Thoracic aorta (tissue), 2 donors: ENCODE data around the gene SLCO3A1. TPM values are rescaled to one million over a fixed set of nuclear protein-coding genes. Genes with fewer than 3 reads are reported as not detected.

ENCODE experiments used
- ATAC-seq: fragments of 150-250 bp; one replicate; pipeline ENCODE4 v1.8.0; 2017; ENCODE audit warnings: low read depth; ENCODE audit not compliant: insufficient number of reproducible peaks, low FRiP score
- DNase-seq: peaks from one replicate; pipeline ENCODE4 v3.0.0-alpha.2; 2020; ENCODE audit warnings: low spot score
- H3K27ac ChIP-seq, 2 donors: fragments of 200-600 bp; sonication (generic); 1 replicate in 1 of 2; 2 replicates in 1 of 2; pipeline ENCODE4 v1.5.1; 2016; ENCODE audit warnings: mild to moderate bottlenecking in 2 of 2, moderate library complexity in 2 of 2
- H3K27me3 ChIP-seq: fragments of 200-600 bp; sonication (generic); replicated peaks from 2 replicates; pipeline ENCODE4 v1.6.0; 2016; ENCODE audit warnings: mild to moderate bottlenecking; ENCODE audit not compliant: insufficient read depth
- H3K36me3 ChIP-seq: fragments of 200-600 bp; sonication (generic); one replicate; pipeline ENCODE4 v1.5.1; 2016
- H3K4me1 ChIP-seq, 2 donors: fragments of 200-600 bp; sonication (generic); 1 replicate in 1 of 2; 2 replicates in 1 of 2; pipeline versions ENCODE4 v1.5.1 to v1.6.0; 2016; ENCODE audit warnings: low read depth in 2 of 2, mild to moderate bottlenecking in 1 of 2; ENCODE audit not compliant: control insufficient read depth in 1 of 2
- H3K4me3 ChIP-seq: fragments of 200-600 bp; sonication (generic); 2 replicates; pipeline ENCODE4 v1.5.1; 2016; ENCODE audit warnings: mild to moderate bottlenecking
- H3K9me3 ChIP-seq: fragments of 200-600 bp; sonication (generic); 2 replicates; pipeline ENCODE4 v1.5.1; 2016
- CTCF ChIP-seq: fragments of 200-600 bp; sonication (generic); IDR thresholded peaks from one replicate; pipeline ENCODE4 v1.5.1; 2019; ENCODE audit warnings: antibody characterized with exemption
- total RNA-seq, 2 donors: library from RNA; depleted of rRNA; stranded (reverse); fragments of >200 nt; gene quantifications; one replicate each; pipeline versions ENCODE4 v1.1.0 to v1.2.3, GENCODE V29; 2016

The SLCO3A1 gene
- total RNA-seq, 2 donors from 2014 or later, result 16.5 to 39.1 TPM

- Histone ChIP-seq H3K4me1 (peaks cover 13 to 21% of the 10 kb centered on the region in 2 donors), H3K27me3 (no peaks in the 10 kb centered on the region), H3K4me3 (no peak overlapping the region), H3K36me3 (peaks cover 5% of the 10 kb centered on the region), H3K9me3 (no peaks in the 10 kb centered on the region), H3K27ac (no peak overlapping the region)
- no peak for DNase-seq
- ATAC-seq, result no peak
- TF ChIP-seq CTCF, result no peak
Measured at GRCh38 chr15:92115834-92116233, 262.3 kb downstream of the SLCO3A1 start.

GRCh38 chr15:92116330-92116729, 262.8 kb downstream of the SLCO3A1 start:
- H3K9me3 ChIP-seq, result no peaks in the 10 kb centered on the region
- H3K4me3 ChIP-seq, result no peak overlapping the region
- peaks cover 5% of the 10 kb centered on the region for H3K36me3 ChIP-seq
- no peak for TF ChIP-seq CTCF
- H3K27me3 ChIP-seq, result no peaks in the 10 kb centered on the region
- DNase-seq (no peak), ATAC-seq (no peak)
- no peak overlapping the region for H3K27ac ChIP-seq
- H3K4me1 ChIP-seq, result peaks cover 13 to 21% of the 10 kb centered on the region in 2 donors

- peaks cover 13 to 21% of the 10 kb centered on the region in 2 donors for H3K4me1 ChIP-seq
- ATAC-seq, result no peak
- H3K27ac ChIP-seq, result no peak overlapping the region
- peaks cover 5% of the 10 kb centered on the region for H3K36me3 ChIP-seq
- H3K9me3 ChIP-seq, result no peaks in the 10 kb centered on the region
- no peaks in the 10 kb centered on the region for H3K27me3 ChIP-seq
- TF ChIP-seq CTCF, result no peak
- H3K4me3 ChIP-seq, result no peak overlapping the region
- DNase-seq, result no peak
Measured at GRCh38 chr15:92117261-92117731, 263.8 kb downstream of the SLCO3A1 start.

GRCh38 chr15:92118162-92118935, 264.8 kb downstream of the SLCO3A1 start:
- peaks cover 13 to 21% of the 10 kb centered on the region in 2 donors for H3K4me1 ChIP-seq
- ATAC-seq, result no peak
- TF ChIP-seq CTCF, result no peak
- H3K9me3 ChIP-seq, result no peaks in the 10 kb centered on the region
- H3K36me3 ChIP-seq, result peaks cover 5% of the 10 kb centered on the region
- H3K27me3 ChIP-seq, result no peaks in the 10 kb centered on the region
- no peak for DNase-seq
- H3K4me3 ChIP-seq, result no peak overlapping the region
- H3K27ac ChIP-seq, result no peak overlapping the region

- no peak overlapping the region for H3K27ac ChIP-seq
- H3K27me3 ChIP-seq, result no peaks in the 10 kb centered on the region
- no peak overlapping the region for H3K4me3 ChIP-seq
- peaks cover 9% of the 10 kb centered on the region for H3K36me3 ChIP-seq
- DNase-seq (no peak), ATAC-seq (no peak)
- no peaks in the 10 kb centered on the region for H3K9me3 ChIP-seq
- TF ChIP-seq CTCF, result no peak
- H3K4me1 ChIP-seq, result peaks cover 13 to 21% of the 10 kb centered on the region in 2 donors
Measured at GRCh38 chr15:92118936-92119325, 265.4 kb downstream of the SLCO3A1 start.
